RWPE2 (cell line): ENCODE data around the gene PUM2.

Source experiments
- ATAC-seq: fragments of 200-7000 bp; cut with Tn5 transposase; 3 replicates; pipeline ENCODE4 v1.9.1; 2021; ENCODE audit warnings: low read depth
- DNase-seq: peaks from one replicate; pipeline ENCODE4 v3.0.0-alpha.2; 2020; ENCODE audit warnings: low spot score
- H3K27ac ChIP-seq: fragments of 450-650 bp; 2 replicates; pipeline ENCODE4 v1.5.1; 2017; ENCODE audit warnings: mild to moderate bottlenecking; ENCODE audit not compliant: poor library complexity, severe bottlenecking
- H3K27me3 ChIP-seq: fragments of 250-450 bp; sonication (Bioruptor Pico); 2 replicates; pipeline ENCODE4 v1.5.1; 2021; ENCODE audit warnings: mild to moderate bottlenecking, moderate library complexity; ENCODE audit not compliant: insufficient read depth, poor library complexity, severe bottlenecking
- H3K36me3 ChIP-seq: fragments of 250-450 bp; sonication (Bioruptor Pico); 2 replicates; pipeline ENCODE4 v1.5.1; 2020; ENCODE audit warnings: low read depth, mild to moderate bottlenecking, moderate library complexity
- H3K4me1 ChIP-seq: fragments of 250-450 bp; sonication (Bioruptor Pico); 2 replicates; pipeline ENCODE4 v1.5.1; 2021; ENCODE audit warnings: mild to moderate bottlenecking, moderate library complexity; ENCODE audit not compliant: insufficient read depth, poor library complexity, severe bottlenecking
- H3K4me3 ChIP-seq: fragments of 250-450 bp; sonication (Bioruptor Pico); 2 replicates; pipeline ENCODE4 v1.5.1; 2021; ENCODE audit warnings: mild to moderate bottlenecking, moderate library complexity; ENCODE audit not compliant: severe bottlenecking
- H3K9me3 ChIP-seq: fragments of 250-450 bp; sonication (Bioruptor Pico); 2 replicates; pipeline ENCODE4 v1.5.1; 2021; ENCODE audit warnings: mild to moderate bottlenecking, moderate library complexity; ENCODE audit not compliant: severe bottlenecking
- CTCF ChIP-seq: fragments of 450-650 bp; IDR thresholded peaks from one replicate; pipeline ENCODE4 v1.5.1; 2017; ENCODE audit warnings: mild to moderate bottlenecking, moderate library complexity; ENCODE audit not compliant: poor library complexity, severe bottlenecking

Gene PUM2

GRCh38 chr2:20201671-20202070, 149.0 kb downstream of the PUM2 start:
- no peak for TF ChIP-seq CTCF
- Histone ChIP-seq H3K9me3 (no peaks in the 10 kb centered on the region), H3K27ac (no peak overlapping the region), H3K36me3 (peaks cover 53% of the 10 kb centered on the region), H3K4me1 (peaks cover 7% of the 10 kb centered on the region), H3K4me3 (no peak overlapping the region), H3K27me3 (no peaks in the 10 kb centered on the region)
- DNase-seq = no peak
- ATAC-seq = no peak

GRCh38 chr2:20200697-20201555, 149.7 kb downstream of the PUM2 start:
- no peak overlapping the region for H3K4me3 ChIP-seq
- H3K36me3 ChIP-seq = peaks cover 48% of the 10 kb centered on the region
- no peaks in the 10 kb centered on the region for H3K9me3 ChIP-seq
- no peak for DNase-seq
- no peak for ATAC-seq
- H3K27ac ChIP-seq = no peak overlapping the region
- TF ChIP-seq CTCF = no peak
- no peaks in the 10 kb centered on the region for H3K4me1 ChIP-seq
- no peaks in the 10 kb centered on the region for H3K27me3 ChIP-seq

GRCh38 chr2:20199633-20200270, 150.9 kb downstream of the PUM2 start:
- TF ChIP-seq CTCF = no peak
- DNase-seq (no peak), ATAC-seq (peak; percentile 3; the same call in 1 of the 3 replicates)
- H3K27me3 ChIP-seq = no peaks in the 10 kb centered on the region
- no peaks in the 10 kb centered on the region for H3K9me3 ChIP-seq
- H3K4me3 ChIP-seq = no peak overlapping the region
- peaks cover 37% of the 10 kb centered on the region for H3K36me3 ChIP-seq
- H3K4me1 ChIP-seq = no peaks in the 10 kb centered on the region
- H3K27ac ChIP-seq = peak overlapping the region; percentile 8

- Histone ChIP-seq H3K36me3 (peaks cover 29% of the 10 kb centered on the region), H3K27ac (peak overlapping the region; percentile 21), H3K9me3 (no peaks in the 10 kb centered on the region), H3K4me1 (no peaks in the 10 kb centered on the region), H3K4me3 (no peak overlapping the region), H3K27me3 (no peaks in the 10 kb centered on the region)
- ATAC-seq (peak; percentile 20; the same call in 2 of the 3 replicates), DNase-seq (no peak)
- TF ChIP-seq CTCF = no peak
These were observed 151.6 kb downstream of the PUM2 start for GRCh38 chr2:20198796-20199632.
